Measurements from ENCODE around the gene COL9A1.
"Not testable (repeated sequence)": the region's sequence is repeated elsewhere in the genome, so short reads cannot be mapped to it uniquely, and the experiment has no call there.

Gene COL9A1

GRCh38 chr6:70303034-70303525 is at the start of gene COL9A1:
TSS of gene COL9A1 (minus strand) at chr6:70303084. CDS start at chr6:70302924, 160 bp downstream.
- DNase-seq (ENCODE audit: low spot score) = no peak

- DNase-seq (ENCODE audit: low spot score) = no peak
These were observed 48.6 kb upstream of the COL9A1 start for GRCh38 chr6:70351461-70351860.

- no peak for DNase-seq (ENCODE audit: low spot score)
These were observed 42.7 kb upstream of the COL9A1 start for GRCh38 chr6:70345619-70346018.

GRCh38 chr6:70343313-70343712 is 40.4 kb upstream of the COL9A1 start:
- no peak for DNase-seq (ENCODE audit: low spot score)

- DNase-seq (ENCODE audit: low spot score) = not testable (repeated sequence)
These were observed 36.9 kb upstream of the COL9A1 start for GRCh38 chr6:70339810-70340209.

- no peak for DNase-seq (ENCODE audit: low spot score)
These were observed 35.9 kb upstream of the COL9A1 start for GRCh38 chr6:70338775-70339174.

- DNase-seq (ENCODE audit: low spot score) = no peak
These were observed 34.8 kb upstream of the COL9A1 start for GRCh38 chr6:70337743-70338105.

- DNase-seq (ENCODE audit: low spot score) = no peak
These were observed 34.3 kb upstream of the COL9A1 start for GRCh38 chr6:70336996-70337742.

- no peak for DNase-seq (ENCODE audit: low spot score)
These were observed 24.2 kb upstream of the COL9A1 start for GRCh38 chr6:70327036-70327435.

- no peak for DNase-seq (ENCODE audit: low spot score)
These were observed 22.1 kb upstream of the COL9A1 start for GRCh38 chr6:70325009-70325408.

- DNase-seq (ENCODE audit: low spot score) = not testable (repeated sequence)
These were observed 14.9 kb upstream of the COL9A1 start for GRCh38 chr6:70317799-70318198.

- DNase-seq (ENCODE audit: low spot score) = no peak
These were observed 12.3 kb upstream of the COL9A1 start for GRCh38 chr6:70315079-70315751.

GRCh38 chr6:70314296-70314695 is 11.4 kb upstream of the COL9A1 start:
- DNase-seq (ENCODE audit: low spot score) = no peak

GRCh38 chr6:70312165-70312745 is 9.4 kb upstream of the COL9A1 start:
- DNase-seq (ENCODE audit: low spot score) = peak; percentile 20

GRCh38 chr6:70310063-70310694 is 7.3 kb upstream of the COL9A1 start:
- peak; percentile 26 for DNase-seq (ENCODE audit: low spot score)

- no peak for DNase-seq (ENCODE audit: low spot score)
These were observed 6.4 kb upstream of the COL9A1 start for GRCh38 chr6:70309243-70309642.

- DNase-seq (ENCODE audit: low spot score) = not testable (repeated sequence)
These were observed 5.3 kb upstream of the COL9A1 start for GRCh38 chr6:70308142-70308541.

GRCh38 chr6:70307008-70307407 is 4.1 kb upstream of the COL9A1 start:
- DNase-seq (ENCODE audit: low spot score) = no peak

- no peak for DNase-seq (ENCODE audit: low spot score)
These were observed 1.7 kb upstream of the COL9A1 start for GRCh38 chr6:70304616-70305015.

- no peak for DNase-seq (ENCODE audit: low spot score)
These were observed 3.4 kb downstream of the COL9A1 start for GRCh38 chr6:70299456-70299855.

GRCh38 chr6:70298068-70298467 is 4.8 kb downstream of the COL9A1 start:
- DNase-seq (ENCODE audit: low spot score) = no peak

- no peak for DNase-seq (ENCODE audit: low spot score)
These were observed 10.7 kb downstream of the COL9A1 start for GRCh38 chr6:70292193-70292592.

- DNase-seq (ENCODE audit: low spot score) = no peak
These were observed 13.6 kb downstream of the COL9A1 start for GRCh38 chr6:70289299-70289698.

Data from activated CD4-positive, alpha-beta T cell treated with anti-CD3 and anti-CD28 coated beads, Interleukin-2, Interleukin-4, amounts not matched to agents 100 ng/mL and 50 ng/mL, durations not matched to agents 16 hours and 8 hours (primary cell).